ENCODE results near the gene EVA1C.

The EVA1C gene

GRCh38 chr21:32533053-32533452 is 120.5 kb downstream of the EVA1C start:
- Histone ChIP-seq H3K9ac (ENCODE audit: low read depth, low read length, poor library complexity, severe bottlenecking) (no peak overlapping the region), H3K36me3 (ENCODE audit: insufficient read depth, low read length) (no peaks in the 10 kb centered on the region), H3K4me3 (ENCODE audit: low read length, poor library complexity, severe bottlenecking) (no peak overlapping the region), H3K4me2 (ENCODE audit: low read depth, low read length, poor library complexity, severe bottlenecking) (no peak overlapping the region), H3K79me2 (ENCODE audit: insufficient read depth, low read length) (no peaks in the 10 kb centered on the region), H3F3A (ENCODE audit: low read depth) (no peaks in the 10 kb centered on the region), H3K9me2 (replicated peaks; ENCODE audit: low read depth, low read length) (no peaks in the 10 kb centered on the region), H2AFZ (ENCODE audit: low read length) (no peak overlapping the region), H3K4me1 (ENCODE audit: insufficient read depth, low read length, poor library complexity, severe bottlenecking) (no peaks in the 10 kb centered on the region), H3K9me3 (ENCODE audit: insufficient read depth, low read depth, low read length) (no peaks in the 10 kb centered on the region), H3K27me3 (ENCODE audit: insufficient read depth, low read length, poor library complexity, severe bottlenecking) (no peaks in the 10 kb centered on the region), H4K20me1 (ENCODE audit: insufficient read depth, low read length, poor library complexity, severe bottlenecking) (no peaks in the 10 kb centered on the region)
- TF ChIP-seq, protein P1, sequence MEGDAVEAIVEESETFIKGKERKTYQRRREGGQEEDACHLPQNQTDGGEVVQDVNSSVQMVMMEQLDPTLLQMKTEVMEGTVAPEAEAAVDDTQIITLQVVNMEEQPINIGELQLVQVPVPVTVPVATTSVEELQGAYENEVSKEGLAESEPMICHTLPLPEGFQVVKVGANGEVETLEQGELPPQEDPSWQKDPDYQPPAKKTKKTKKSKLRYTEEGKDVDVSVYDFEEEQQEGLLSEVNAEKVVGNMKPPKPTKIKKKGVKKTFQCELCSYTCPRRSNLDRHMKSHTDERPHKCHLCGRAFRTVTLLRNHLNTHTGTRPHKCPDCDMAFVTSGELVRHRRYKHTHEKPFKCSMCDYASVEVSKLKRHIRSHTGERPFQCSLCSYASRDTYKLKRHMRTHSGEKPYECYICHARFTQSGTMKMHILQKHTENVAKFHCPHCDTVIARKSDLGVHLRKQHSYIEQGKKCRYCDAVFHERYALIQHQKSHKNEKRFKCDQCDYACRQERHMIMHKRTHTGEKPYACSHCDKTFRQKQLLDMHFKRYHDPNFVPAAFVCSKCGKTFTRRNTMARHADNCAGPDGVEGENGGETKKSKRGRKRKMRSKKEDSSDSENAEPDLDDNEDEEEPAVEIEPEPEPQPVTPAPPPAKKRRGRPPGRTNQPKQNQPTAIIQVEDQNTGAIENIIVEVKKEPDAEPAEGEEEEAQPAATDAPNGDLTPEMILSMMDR (conservative IDR thresholded peaks at IDR 0.05; ENCODE audit: low read length) = no peak
- no peak for TF ChIP-seq EZH2phosphoT487 (IDR thresholded peaks at IDR 0.05; ENCODE audit: borderline replicate concordance)

DNA sequence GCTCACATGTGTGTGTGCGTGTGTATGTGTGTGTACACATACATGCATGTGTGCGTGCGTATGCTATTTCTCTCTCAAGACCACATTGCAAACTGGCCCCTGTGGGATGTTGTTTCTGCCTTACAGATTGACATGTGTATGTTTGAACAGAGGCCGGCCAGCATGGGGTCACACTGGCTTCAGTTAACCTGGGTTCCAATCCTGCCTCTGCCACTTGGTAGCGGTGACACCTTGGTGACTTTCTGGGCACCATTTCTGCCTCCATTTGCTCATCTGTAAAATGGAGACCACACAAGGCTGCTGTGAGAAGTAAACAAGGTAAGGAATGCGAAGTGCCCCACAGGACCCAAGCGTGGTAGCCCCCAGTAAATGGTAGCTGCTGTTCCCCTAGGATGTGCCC is 121.1 kb downstream of the EVA1C start:
- Histone ChIP-seq H3K4me1 (ENCODE audit: insufficient read depth, low read length, poor library complexity, severe bottlenecking) (no peaks in the 10 kb centered on the region), H2AFZ (ENCODE audit: low read length) (no peak overlapping the region), H3K9me2 (replicated peaks; ENCODE audit: low read depth, low read length) (no peaks in the 10 kb centered on the region), H3K9me3 (ENCODE audit: insufficient read depth, low read depth, low read length) (no peaks in the 10 kb centered on the region), H3K36me3 (ENCODE audit: insufficient read depth, low read length) (no peaks in the 10 kb centered on the region), H4K20me1 (ENCODE audit: insufficient read depth, low read length, poor library complexity, severe bottlenecking) (no peaks in the 10 kb centered on the region), H3F3A (ENCODE audit: low read depth) (no peaks in the 10 kb centered on the region), H3K27me3 (ENCODE audit: insufficient read depth, low read length, poor library complexity, severe bottlenecking) (no peaks in the 10 kb centered on the region), H3K4me3 (ENCODE audit: low read length, poor library complexity, severe bottlenecking) (no peak overlapping the region), H3K9ac (ENCODE audit: low read depth, low read length, poor library complexity, severe bottlenecking) (no peak overlapping the region), H3K79me2 (ENCODE audit: insufficient read depth, low read length) (no peaks in the 10 kb centered on the region), H3K4me2 (ENCODE audit: low read depth, low read length, poor library complexity, severe bottlenecking) (no peak overlapping the region)
- TF ChIP-seq, protein P1 (conservative IDR thresholded peaks at IDR 0.05; ENCODE audit: low read length) = no peak
- no peak for TF ChIP-seq EZH2phosphoT487 (IDR thresholded peaks at IDR 0.05; ENCODE audit: borderline replicate concordance)

DNA sequence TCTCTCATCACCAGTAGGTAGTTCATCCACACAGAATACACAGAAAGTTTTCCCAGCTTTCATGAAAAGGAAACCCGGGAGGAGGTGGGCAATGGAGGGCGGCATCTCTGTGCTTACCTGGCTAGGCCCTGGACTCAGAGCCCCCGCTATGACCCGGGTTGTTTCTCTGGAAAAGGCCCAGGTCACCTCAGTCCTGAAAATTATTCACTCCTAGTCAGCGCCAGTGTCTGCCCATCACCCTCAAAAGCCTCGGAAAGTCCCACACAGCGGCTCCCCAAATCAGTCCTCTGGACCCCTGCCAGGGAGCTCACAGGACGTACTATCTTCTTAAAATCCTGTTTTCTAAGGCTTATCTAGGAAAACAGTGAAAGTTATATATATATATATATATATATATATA is 121.6 kb downstream of the EVA1C start:
- Histone ChIP-seq H4K20me1 (ENCODE audit: insufficient read depth, low read length, poor library complexity, severe bottlenecking) (no peaks in the 10 kb centered on the region), H3K27me3 (ENCODE audit: insufficient read depth, low read length, poor library complexity, severe bottlenecking) (no peaks in the 10 kb centered on the region), H2AFZ (ENCODE audit: low read length) (no peak overlapping the region), H3K36me3 (ENCODE audit: insufficient read depth, low read length) (no peaks in the 10 kb centered on the region), H3K4me3 (ENCODE audit: low read length, poor library complexity, severe bottlenecking) (no peak overlapping the region), H3K9me2 (replicated peaks; ENCODE audit: low read depth, low read length) (no peaks in the 10 kb centered on the region), H3K79me2 (ENCODE audit: insufficient read depth, low read length) (no peaks in the 10 kb centered on the region), H3K4me1 (ENCODE audit: insufficient read depth, low read length, poor library complexity, severe bottlenecking) (no peaks in the 10 kb centered on the region), H3F3A (ENCODE audit: low read depth) (no peaks in the 10 kb centered on the region), H3K4me2 (ENCODE audit: low read depth, low read length, poor library complexity, severe bottlenecking) (no peak overlapping the region), H3K9me3 (ENCODE audit: insufficient read depth, low read depth, low read length) (no peaks in the 10 kb centered on the region), H3K9ac (ENCODE audit: low read depth, low read length, poor library complexity, severe bottlenecking) (no peak overlapping the region)
- TF ChIP-seq, protein P1 (conservative IDR thresholded peaks at IDR 0.05; ENCODE audit: low read length) = no peak
- no peak for TF ChIP-seq EZH2phosphoT487 (IDR thresholded peaks at IDR 0.05; ENCODE audit: borderline replicate concordance)
